LNCaP clone FGC (cell line): ENCODE measurements around the gene FAF2.

Source experiments
- DNase-seq: peaks from one replicate; pipeline ENCODE4 v3.0.0-alpha.2; 2011; ENCODE audit warnings: low read depth
- H3K4me3 ChIP-seq: 2 replicates; pipeline ENCODE4 v1.5.1; 2011; ENCODE audit warnings: mild to moderate bottlenecking, low read depth, low read length, control low read depth
- CTCF ChIP-seq: IDR thresholded peaks from 2 replicates; pipeline ENCODE4 v1.5.1; 2012; ENCODE audit warnings: mild to moderate bottlenecking; ENCODE audit not compliant: control insufficient read depth, insufficient read depth; ENCODE audit errors: extremely low read depth

Gene FAF2

DNA sequence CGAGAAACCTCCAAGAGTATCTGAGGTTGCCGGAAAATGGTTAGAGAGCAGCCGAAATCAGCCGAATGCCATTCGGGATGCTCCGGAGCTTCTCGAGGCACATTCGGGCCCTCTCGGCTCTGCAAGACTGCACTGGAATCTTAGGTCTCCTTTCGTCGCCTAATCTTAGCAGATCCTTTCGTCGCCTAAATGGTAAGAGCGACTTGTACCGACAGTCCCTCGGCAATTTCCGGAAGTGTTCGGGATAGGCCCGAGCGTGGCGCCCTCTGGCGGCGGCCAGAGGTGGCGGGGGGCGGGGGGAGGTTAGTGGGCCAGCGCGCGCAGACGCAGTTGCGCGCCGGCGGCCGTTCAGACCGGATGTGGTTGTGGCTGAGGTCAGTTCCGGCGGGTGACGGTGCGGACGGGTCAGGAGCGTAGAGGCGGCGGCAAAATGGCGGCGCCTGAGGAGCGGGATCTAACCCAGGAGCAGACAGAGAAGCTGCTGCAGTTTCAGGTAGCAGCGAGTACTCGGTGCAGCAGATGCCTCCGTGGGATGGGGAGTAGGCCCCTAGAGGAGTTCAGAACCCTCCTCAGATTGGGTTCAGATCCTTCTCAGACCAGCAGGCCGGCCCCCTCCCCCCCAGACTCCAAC is at the start of gene FAF2:
Gene FAF2, plus strand, starts transcription at position 408 of the 631 bp plus-strand sequence. Its CDS starts 23 bp downstream, at position 431.
- peak; percentile 93 for TF ChIP-seq CTCF
- DNase-seq = peak; percentile 99
- peak within 1 kb of the TSS; percentile 84 for H3K4me3 ChIP-seq

- DNase-seq = no peak
- H3K4me3 ChIP-seq = no peak overlapping the region
- no peak for TF ChIP-seq CTCF
These were observed 47.6 kb upstream of the FAF2 start for GRCh38 chr5:176400382-176401156.

DNA sequence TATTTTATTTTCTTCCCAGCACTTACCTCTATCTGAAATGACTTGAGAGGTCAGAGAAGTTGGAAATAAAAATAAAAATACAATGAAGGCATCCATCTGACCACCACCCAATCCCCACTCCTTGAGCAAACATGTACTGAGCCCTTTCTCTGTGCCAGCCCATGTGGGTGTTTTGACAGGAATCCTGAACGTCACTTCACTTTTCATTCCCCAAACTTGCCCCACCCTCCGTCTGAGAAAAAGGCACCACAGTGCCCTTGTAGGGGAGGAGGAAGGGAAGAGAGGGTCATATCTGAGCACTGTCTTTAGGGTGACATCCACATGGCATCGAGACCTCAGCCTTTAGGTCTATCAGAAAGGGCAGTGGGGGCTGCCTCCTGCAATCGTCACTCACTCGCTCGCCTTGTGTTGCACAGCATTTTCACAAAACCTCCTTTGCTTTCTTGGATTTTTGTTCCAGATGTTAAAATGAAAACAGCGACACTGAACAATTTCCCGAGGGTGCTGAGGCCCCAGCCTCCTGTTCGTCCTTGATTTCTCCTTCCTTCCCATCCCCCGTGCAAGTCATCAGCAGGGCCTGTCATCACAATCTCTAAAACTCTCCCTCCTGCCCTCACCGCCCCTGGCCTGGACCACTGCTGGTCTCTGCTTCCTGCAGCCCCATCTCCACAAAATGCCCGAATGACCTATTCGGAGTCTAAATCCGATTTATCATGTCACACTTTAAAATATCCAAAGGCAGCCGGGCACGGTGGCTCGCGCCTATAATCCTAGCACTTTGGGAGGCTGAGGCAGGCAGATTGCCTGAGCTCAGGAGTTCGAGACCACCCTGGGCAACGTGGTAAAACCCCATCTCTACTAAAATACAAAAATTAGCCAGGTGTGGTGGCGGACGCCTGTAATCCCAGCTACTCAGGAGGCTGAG is 46.6 kb upstream of the FAF2 start:
- no peak overlapping the region for H3K4me3 ChIP-seq
- DNase-seq = no peak
- no peak for TF ChIP-seq CTCF

GRCh38 chr5:176405656-176406435 is 42.3 kb upstream of the FAF2 start:
- H3K4me3 ChIP-seq = no peak overlapping the region
- DNase-seq = no peak
- TF ChIP-seq CTCF = peak; percentile 23; the same call in 1 of the 2 replicates

- TF ChIP-seq CTCF = no peak
- H3K4me3 ChIP-seq = no peak overlapping the region
- DNase-seq = no peak
These were observed 41.6 kb upstream of the FAF2 start for GRCh38 chr5:176406436-176407052.
